Stimulated activated effector memory CD8-positive, alpha-beta T cell treated with anti-CD3 and anti-CD28 coated beads, Interleukin-12 subunit alpha, Interleukin-12 subunit beta, amount 100 ng/mL, for 72 hours (primary cell): ENCODE data around the gene PIK3CD.
A peak's percentile ranks its signal among the peaks of the same experiment; 100 is the strongest.

Experiments used
- ATAC-seq: fragments of 150-1000 bp; cut with Tn5 transposase; 2 replicates; pipeline ENCODE4 v1.10.0; 2021
- DNase-seq, 2 donors: peaks; one replicate each; pipeline ENCODE4 v3.0.0; 2021 to 2022; ENCODE audit warnings: low spot score in 2 of 2
- H3K27ac Mint-ChIP-seq: one replicate; pipeline ENCODE4 v1.8.0; 2022; ENCODE audit warnings: mild to moderate bottlenecking, mixed read lengths
- H3K36me3 Mint-ChIP-seq: one replicate; pipeline ENCODE4 v1.8.0; 2022; ENCODE audit warnings: mild to moderate bottlenecking, mixed read lengths
- H3K4me1 Mint-ChIP-seq: one replicate; pipeline ENCODE4 v1.8.0; 2022; ENCODE audit warnings: mixed read lengths
- H3K4me3 Mint-ChIP-seq: one replicate; pipeline ENCODE4 v1.8.0; 2022; ENCODE audit warnings: mild to moderate bottlenecking, mixed read lengths
- H3K9me3 Mint-ChIP-seq: one replicate; pipeline ENCODE4 v1.8.0; 2022; ENCODE audit warnings: mixed read lengths

PIK3CD gene

GRCh38 chr1:9763914-9764313, 112.4 kb downstream of the PIK3CD start:
- H3K9me3 Mint-ChIP-seq, result no peaks in the 10 kb centered on the region
- DNase-seq, result no peak
- no peak for ATAC-seq
- H3K4me1 Mint-ChIP-seq, result peaks cover 29% of the 10 kb centered on the region
- peaks cover 10% of the 10 kb centered on the region for H3K36me3 Mint-ChIP-seq
- H3K27ac Mint-ChIP-seq, result peak overlapping the region; percentile 36
- H3K4me3 Mint-ChIP-seq, result no peak overlapping the region

- no peaks in the 10 kb centered on the region for H3K9me3 Mint-ChIP-seq
- H3K27ac Mint-ChIP-seq, result no peak overlapping the region
- ATAC-seq, result no peak
- no peak for DNase-seq
- H3K4me3 Mint-ChIP-seq, result no peak overlapping the region
- peaks cover 33% of the 10 kb centered on the region for H3K4me1 Mint-ChIP-seq
- H3K36me3 Mint-ChIP-seq, result peaks cover 10% of the 10 kb centered on the region
Measured at GRCh38 chr1:9764550-9764949, 113.0 kb downstream of the PIK3CD start.

GRCh38 chr1:9766759-9767442, 115.4 kb downstream of the PIK3CD start:
- Mint-ChIP-seq H3K36me3 (peaks cover 21% of the 10 kb centered on the region), H3K4me1 (peaks cover 21% of the 10 kb centered on the region), H3K4me3 (no peak overlapping the region), H3K9me3 (no peaks in the 10 kb centered on the region), H3K27ac (no peak overlapping the region)
- ATAC-seq, result peak; percentile 24
- DNase-seq, result no peak

- H3K4me3 Mint-ChIP-seq, result no peak overlapping the region
- ATAC-seq (no peak), DNase-seq (peak in 1 of 2 donors; percentile 4)
- no peaks in the 10 kb centered on the region for H3K9me3 Mint-ChIP-seq
- peak overlapping the region; percentile 48 for H3K27ac Mint-ChIP-seq
- peaks cover 28% of the 10 kb centered on the region for H3K36me3 Mint-ChIP-seq
- H3K4me1 Mint-ChIP-seq, result peaks cover 21% of the 10 kb centered on the region
Measured at GRCh38 chr1:9767964-9768668, 116.6 kb downstream of the PIK3CD start.

- Mint-ChIP-seq H3K9me3 (no peaks in the 10 kb centered on the region), H3K4me1 (peaks cover 17% of the 10 kb centered on the region), H3K36me3 (peaks cover 33% of the 10 kb centered on the region), H3K4me3 (no peak overlapping the region), H3K27ac (no peak overlapping the region)
- no peak for ATAC-seq
- no peak for DNase-seq
Measured at GRCh38 chr1:9768983-9769382, 117.5 kb downstream of the PIK3CD start.

GRCh38 chr1:9770298-9770697, 118.8 kb downstream of the PIK3CD start:
- Mint-ChIP-seq H3K9me3 (no peaks in the 10 kb centered on the region), H3K4me1 (peaks cover 10% of the 10 kb centered on the region), H3K4me3 (no peak overlapping the region), H3K36me3 (peaks cover 33% of the 10 kb centered on the region), H3K27ac (no peak overlapping the region)
- ATAC-seq (no peak), DNase-seq (no peak)

GRCh38 chr1:9774712-9775679, 123.5 kb downstream of the PIK3CD start:
- no peak for DNase-seq
- peaks cover 33% of the 10 kb centered on the region for H3K36me3 Mint-ChIP-seq
- no peak for ATAC-seq
- H3K4me1 Mint-ChIP-seq, result peaks cover 17% of the 10 kb centered on the region
- H3K9me3 Mint-ChIP-seq, result no peaks in the 10 kb centered on the region
- no peak overlapping the region for H3K27ac Mint-ChIP-seq
- H3K4me3 Mint-ChIP-seq, result no peak overlapping the region

GRCh38 chr1:9776685-9777084, 125.2 kb downstream of the PIK3CD start:
- Mint-ChIP-seq H3K4me3 (no peak overlapping the region), H3K9me3 (no peaks in the 10 kb centered on the region), H3K4me1 (peaks cover 17% of the 10 kb centered on the region), H3K27ac (peak overlapping the region; percentile 29), H3K36me3 (peaks cover 20% of the 10 kb centered on the region)
- ATAC-seq (no peak), DNase-seq (no peak)
